22Rv1 (cell line): ENCODE results near the gene TFDP1.

Experiments used
- ZFX ChIP-seq: fragments of 450-650 bp; IDR thresholded peaks from 2 replicates; pipeline ENCODE4 v1.6.1; 2017; ENCODE audit warnings: antibody characterized with exemption, borderline replicate concordance
- TF ChIP-seq, protein P1 (sequence below): fragments of 450-650 bp; IDR thresholded peaks from 2 replicates; pipeline ENCODE4 v1.5.1; 2017; ENCODE audit warnings: mild to moderate bottlenecking

DNA sequence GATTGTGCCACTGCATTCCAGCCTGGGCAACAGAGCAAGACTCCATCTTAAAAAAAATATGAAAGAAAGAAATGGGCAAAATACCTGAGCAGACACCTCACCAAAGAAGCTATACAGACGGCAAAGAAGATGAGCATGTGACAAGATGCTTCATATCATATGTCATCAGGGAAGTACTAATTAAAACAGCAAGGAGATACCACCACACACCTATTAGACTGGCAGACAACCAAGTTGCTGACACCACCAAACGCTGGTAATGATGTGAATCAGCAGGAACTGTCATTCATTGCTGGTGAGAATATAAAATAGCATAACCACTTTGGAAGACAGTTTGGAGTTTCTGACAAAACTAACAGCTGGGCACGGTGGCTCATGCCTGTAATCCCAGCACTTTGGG lies 11.5 kb upstream of the TFDP1 start:
- TF ChIP-seq, protein P1, sequence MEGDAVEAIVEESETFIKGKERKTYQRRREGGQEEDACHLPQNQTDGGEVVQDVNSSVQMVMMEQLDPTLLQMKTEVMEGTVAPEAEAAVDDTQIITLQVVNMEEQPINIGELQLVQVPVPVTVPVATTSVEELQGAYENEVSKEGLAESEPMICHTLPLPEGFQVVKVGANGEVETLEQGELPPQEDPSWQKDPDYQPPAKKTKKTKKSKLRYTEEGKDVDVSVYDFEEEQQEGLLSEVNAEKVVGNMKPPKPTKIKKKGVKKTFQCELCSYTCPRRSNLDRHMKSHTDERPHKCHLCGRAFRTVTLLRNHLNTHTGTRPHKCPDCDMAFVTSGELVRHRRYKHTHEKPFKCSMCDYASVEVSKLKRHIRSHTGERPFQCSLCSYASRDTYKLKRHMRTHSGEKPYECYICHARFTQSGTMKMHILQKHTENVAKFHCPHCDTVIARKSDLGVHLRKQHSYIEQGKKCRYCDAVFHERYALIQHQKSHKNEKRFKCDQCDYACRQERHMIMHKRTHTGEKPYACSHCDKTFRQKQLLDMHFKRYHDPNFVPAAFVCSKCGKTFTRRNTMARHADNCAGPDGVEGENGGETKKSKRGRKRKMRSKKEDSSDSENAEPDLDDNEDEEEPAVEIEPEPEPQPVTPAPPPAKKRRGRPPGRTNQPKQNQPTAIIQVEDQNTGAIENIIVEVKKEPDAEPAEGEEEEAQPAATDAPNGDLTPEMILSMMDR: no peak
- no peak for TF ChIP-seq ZFX
